ENCODE results near the gene RAB6B.

DNA sequence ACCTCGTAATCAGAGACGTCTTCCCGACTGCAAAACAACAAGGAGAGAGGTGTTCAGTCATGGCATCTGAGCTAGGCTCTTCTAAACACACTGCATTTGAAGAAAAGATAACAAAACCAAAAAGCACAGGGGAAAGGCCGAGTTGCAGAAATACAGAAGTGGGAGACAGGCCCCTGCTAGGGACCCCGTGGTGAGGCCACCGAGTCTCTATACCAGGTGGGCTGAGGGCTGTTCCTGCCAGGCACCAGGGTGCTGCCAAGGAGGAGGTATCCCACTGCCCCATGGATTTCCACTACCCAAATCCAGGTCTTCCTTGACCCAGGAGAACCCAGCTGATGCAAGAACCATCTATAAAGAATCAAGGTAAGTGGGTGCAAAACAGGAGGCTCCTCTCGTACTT lies 31.1 kb downstream of the RAB6B start:
- TF ChIP-seq, protein P1, sequence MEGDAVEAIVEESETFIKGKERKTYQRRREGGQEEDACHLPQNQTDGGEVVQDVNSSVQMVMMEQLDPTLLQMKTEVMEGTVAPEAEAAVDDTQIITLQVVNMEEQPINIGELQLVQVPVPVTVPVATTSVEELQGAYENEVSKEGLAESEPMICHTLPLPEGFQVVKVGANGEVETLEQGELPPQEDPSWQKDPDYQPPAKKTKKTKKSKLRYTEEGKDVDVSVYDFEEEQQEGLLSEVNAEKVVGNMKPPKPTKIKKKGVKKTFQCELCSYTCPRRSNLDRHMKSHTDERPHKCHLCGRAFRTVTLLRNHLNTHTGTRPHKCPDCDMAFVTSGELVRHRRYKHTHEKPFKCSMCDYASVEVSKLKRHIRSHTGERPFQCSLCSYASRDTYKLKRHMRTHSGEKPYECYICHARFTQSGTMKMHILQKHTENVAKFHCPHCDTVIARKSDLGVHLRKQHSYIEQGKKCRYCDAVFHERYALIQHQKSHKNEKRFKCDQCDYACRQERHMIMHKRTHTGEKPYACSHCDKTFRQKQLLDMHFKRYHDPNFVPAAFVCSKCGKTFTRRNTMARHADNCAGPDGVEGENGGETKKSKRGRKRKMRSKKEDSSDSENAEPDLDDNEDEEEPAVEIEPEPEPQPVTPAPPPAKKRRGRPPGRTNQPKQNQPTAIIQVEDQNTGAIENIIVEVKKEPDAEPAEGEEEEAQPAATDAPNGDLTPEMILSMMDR (IDR thresholded peaks at IDR 0.05; ENCODE audit: low read depth, low read length), result no peak
- TF ChIP-seq EZH2phosphoT487 (IDR thresholded peaks at IDR 0.05; ENCODE audit: low read depth), result no peak

Measured in OCI-LY3 (cell line).